Measurements from ENCODE around the gene ADAM30.

ADAM30 gene

DNA sequence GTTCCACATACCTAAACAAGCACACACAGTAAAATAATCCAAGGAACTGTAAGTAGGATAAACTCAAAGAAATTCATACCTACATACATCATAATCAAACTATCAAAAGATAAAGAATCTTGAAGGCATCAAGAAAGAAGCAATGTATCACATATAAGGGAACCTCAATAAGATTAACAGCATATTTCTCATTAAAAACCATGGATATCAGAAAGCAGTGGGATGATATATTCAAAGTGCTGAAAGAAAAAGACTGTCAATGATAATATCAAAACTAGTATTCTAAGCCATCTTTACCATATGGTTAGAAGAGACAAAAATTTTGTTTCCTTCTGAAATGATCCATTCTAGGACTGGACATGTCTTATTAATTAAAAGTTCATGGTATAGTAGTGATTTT, 37.1 kb upstream of the ADAM30 start:
- TF ChIP-seq, protein P1, sequence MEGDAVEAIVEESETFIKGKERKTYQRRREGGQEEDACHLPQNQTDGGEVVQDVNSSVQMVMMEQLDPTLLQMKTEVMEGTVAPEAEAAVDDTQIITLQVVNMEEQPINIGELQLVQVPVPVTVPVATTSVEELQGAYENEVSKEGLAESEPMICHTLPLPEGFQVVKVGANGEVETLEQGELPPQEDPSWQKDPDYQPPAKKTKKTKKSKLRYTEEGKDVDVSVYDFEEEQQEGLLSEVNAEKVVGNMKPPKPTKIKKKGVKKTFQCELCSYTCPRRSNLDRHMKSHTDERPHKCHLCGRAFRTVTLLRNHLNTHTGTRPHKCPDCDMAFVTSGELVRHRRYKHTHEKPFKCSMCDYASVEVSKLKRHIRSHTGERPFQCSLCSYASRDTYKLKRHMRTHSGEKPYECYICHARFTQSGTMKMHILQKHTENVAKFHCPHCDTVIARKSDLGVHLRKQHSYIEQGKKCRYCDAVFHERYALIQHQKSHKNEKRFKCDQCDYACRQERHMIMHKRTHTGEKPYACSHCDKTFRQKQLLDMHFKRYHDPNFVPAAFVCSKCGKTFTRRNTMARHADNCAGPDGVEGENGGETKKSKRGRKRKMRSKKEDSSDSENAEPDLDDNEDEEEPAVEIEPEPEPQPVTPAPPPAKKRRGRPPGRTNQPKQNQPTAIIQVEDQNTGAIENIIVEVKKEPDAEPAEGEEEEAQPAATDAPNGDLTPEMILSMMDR (IDR thresholded peaks at IDR 0.05; ENCODE audit: insufficient read depth, missing control alignments): no peak
- DNase-seq (ENCODE audit: insufficient read length, low spot score): no peak
- FAIRE-seq: no peak

DNA sequence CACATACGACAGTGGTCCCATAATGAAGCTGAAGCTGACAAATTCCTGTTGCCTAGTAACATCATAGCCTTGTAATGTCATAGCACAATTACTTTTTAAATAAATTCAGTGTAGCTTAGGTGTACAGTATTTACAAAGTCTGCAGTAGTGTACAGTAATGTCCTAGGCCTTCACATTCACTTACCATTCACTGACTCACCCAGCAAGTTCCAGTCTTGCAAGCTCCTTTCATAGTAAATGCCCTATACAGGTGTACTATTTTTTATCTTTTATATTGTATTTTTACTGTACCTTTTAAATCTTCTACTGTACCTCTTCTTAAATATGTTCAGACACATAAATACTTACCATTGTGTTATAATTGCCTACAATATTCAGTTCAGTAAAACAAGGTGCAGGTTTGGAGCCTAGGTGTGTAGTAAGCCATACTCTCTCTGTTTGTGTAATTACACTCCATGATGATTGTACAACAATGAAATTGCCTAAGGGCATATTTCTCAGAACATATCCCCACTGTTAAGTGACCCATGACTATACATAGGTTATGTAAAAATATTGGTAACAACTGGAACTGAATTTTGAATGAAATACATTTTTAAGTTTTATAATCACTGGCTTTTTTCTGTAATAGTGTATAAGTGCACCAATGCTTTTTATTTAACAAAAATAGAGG, 33.5 kb upstream of the ADAM30 start:
- FAIRE-seq (no peak), DNase-seq (ENCODE audit: insufficient read length, low spot score) (no peak)
- TF ChIP-seq, protein P1 (IDR thresholded peaks at IDR 0.05; ENCODE audit: insufficient read depth, missing control alignments): no peak

DNA sequence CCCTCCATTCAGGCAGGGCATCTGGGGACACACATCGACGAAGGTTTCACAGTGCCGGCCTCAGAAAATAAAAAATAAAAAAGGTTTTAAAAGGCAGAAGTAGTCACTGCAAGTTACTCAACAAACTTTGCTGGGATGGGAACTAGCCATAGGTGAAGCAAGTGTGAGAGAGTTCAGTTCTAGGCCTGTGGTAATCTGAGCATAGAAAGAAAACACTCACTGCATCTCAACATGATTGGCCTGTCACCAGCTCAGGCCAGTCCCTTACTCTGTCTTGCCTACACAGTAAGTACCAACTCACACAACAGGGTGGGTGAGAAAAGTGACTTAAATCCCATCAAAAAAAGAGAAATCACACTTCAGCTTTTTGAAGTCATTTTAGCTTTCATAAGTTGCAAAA, 30.2 kb upstream of the ADAM30 start:
- FAIRE-seq: no peak
- TF ChIP-seq, protein P1 (IDR thresholded peaks at IDR 0.05; ENCODE audit: insufficient read depth, missing control alignments): no peak
- no peak for DNase-seq (ENCODE audit: insufficient read length, low spot score)

DNA sequence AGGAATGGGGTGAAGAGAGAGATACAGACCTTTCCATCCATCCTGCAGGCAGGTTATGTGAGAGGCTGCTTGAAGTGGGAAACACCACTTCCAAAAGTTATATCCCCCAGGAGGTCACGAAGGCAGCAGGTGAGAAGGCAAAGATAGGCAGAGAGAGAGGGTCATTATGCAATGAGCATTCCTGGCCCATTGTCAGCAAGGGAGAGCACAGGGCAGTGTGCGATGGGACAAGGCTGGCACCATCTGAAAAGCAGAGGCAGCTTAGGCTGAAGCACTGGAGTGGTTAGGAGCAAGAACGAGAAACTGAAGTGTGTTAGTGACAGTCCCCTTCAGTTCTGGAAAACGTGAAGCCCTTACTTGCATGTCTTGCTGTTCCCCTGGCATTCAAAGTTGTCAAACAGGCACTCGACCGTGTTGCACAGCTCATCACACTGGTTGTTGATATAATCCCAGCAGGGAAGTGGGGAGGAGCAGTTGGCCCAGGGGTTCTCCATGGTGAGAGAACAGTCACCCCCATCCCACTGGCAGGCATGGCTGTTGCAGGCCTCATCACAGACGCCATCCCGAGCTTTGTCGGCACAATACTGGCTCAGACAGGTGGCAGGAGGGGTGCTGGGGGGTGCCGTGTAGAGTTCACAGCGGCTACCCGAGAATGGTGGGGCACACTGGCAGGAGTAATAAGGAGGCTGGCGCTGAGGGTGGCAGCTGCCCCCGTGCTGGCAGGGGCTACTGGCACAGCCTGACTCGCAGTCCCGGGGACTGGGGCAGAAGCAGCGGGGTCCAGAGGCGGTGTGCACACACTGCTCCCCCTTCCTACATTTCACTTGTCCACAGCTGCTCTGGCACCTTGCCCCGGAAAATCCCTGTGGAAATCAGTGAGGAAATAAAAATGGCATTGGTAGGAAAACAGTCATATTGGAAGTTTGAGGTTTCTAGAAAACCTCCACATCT, 28.9 kb upstream of the ADAM30 start:
- FAIRE-seq (no peak), DNase-seq (ENCODE audit: insufficient read length, low spot score) (no peak)
- TF ChIP-seq, protein P1 (IDR thresholded peaks at IDR 0.05; ENCODE audit: insufficient read depth, missing control alignments): no peak

DNA sequence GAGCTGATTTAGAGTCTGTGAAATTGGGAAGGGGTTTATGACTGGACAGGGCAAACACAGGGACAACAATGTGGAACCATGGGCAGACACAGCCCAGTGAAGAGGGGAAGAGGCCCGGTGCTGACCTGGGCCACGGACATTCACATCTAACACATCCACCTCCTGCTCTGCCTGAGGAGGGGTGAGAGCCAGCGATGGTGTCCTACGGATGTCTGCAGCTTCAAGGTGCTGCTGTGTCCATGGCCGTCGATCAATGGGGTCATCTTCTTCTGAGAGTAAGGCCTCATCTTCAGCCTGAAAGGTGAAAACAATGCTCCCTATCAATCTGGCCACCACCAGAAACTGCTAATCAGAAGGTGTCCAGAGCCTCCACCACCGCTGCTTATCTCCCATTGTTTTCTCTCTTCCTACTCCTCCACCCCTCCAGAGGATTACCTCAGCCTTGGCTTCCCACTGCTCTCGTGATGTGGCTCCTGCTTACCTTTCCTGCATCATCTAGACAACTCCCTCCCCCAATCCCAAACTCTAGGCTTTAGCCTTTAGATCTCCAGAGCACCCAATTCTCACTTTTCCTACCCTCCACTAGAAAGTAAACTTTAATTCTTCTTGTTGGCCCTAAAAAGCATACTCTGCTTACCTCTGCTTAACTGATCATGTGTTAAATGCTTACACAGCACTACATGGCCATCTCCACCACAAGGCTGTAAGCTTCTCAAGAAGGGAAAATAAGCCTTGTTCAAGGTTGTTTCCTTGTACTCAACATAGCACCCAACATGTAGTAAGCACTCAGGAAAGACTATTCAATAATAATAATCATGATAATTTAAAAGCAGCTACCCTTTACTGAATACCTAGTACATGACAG, 24.0 kb upstream of the ADAM30 start:
- TF ChIP-seq, protein P1 (IDR thresholded peaks at IDR 0.05; ENCODE audit: insufficient read depth, missing control alignments): no peak
- no peak for FAIRE-seq
- no peak for DNase-seq (ENCODE audit: insufficient read length, low spot score)

DNA sequence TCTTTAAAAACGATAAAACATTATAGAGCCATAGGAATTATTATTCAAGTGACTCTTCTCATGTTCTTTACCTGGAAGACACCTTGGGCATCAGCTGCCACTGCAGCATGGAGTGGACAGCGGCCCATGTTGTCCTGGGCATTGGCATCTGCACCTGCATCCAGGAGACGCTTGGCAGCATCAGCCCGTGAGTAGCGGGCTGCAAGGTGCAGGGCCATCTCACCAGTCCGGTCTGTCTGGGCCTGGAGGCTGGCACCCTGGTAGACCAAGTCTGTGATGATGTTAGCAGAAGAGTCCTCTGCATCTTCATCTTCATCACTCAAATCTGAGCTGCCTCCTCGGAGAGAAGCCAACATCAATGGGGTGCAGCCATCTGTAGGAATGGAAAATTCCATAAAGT, 22.9 kb upstream of the ADAM30 start:
- no peak for FAIRE-seq
- TF ChIP-seq, protein P1 (IDR thresholded peaks at IDR 0.05; ENCODE audit: insufficient read depth, missing control alignments): no peak

More for the DNA sequence above, 22.9 kb upstream of the ADAM30 start:
- DNase-seq (ENCODE audit: insufficient read length, low spot score): no peak

Measured in D721Med (cell line).